Heart right ventricle (tissue), 16 donors: ENCODE results near the gene AATF. TPM values are rescaled to one million over a fixed set of nuclear protein-coding genes. Genes with fewer than 3 reads are reported as not detected.

Experiments
- ATAC-seq, 8 donors: fragments of 200-7000 bp; cut with Tn5 transposase; one replicate each; pipeline ENCODE4 v1.9.1; 2020; ENCODE audit warnings: mild to moderate bottlenecking in 8 of 8, moderate library complexity in 8 of 8, moderate number of reproducible peaks in 1 of 8
- DNase-seq, 2 donors: peaks; one replicate each; pipeline ENCODE4 v3.0.0-alpha.2; 2020
- H3K27ac ChIP-seq, 10 donors: fragments of 200-600 bp; sonication (generic) in 2 of 10; one replicate each; pipeline versions ENCODE4 v1.5.0 to v1.8.0; 2020 to 2022; ENCODE audit warnings: mild to moderate bottlenecking in 3 of 10
- H3K27me3 ChIP-seq, 7 donors: fragments of 200-600 bp; one replicate each; pipeline ENCODE4 v1.8.0; 2021 to 2022; ENCODE audit warnings: mild to moderate bottlenecking in 2 of 7
- H3K36me3 ChIP-seq, 9 donors: fragments of 200-600 bp; sonication (generic) in 1 of 9; one replicate each; pipeline versions ENCODE4 v1.5.0 to v1.8.0; 2020 to 2022; ENCODE audit warnings: mild to moderate bottlenecking in 2 of 9
- H3K4me1 ChIP-seq, 9 donors: fragments of 200-600 bp; sonication (generic) in 1 of 9; one replicate each; pipeline versions ENCODE4 v1.5.0 to v1.8.0; 2020 to 2022; ENCODE audit warnings: mild to moderate bottlenecking in 4 of 9
- H3K4me3 ChIP-seq, 10 donors: fragments of 200-600 bp; sonication (generic) in 2 of 10; one replicate each; pipeline versions ENCODE4 v1.5.0 to v1.8.0; 2020 to 2022; ENCODE audit warnings: mild to moderate bottlenecking in 7 of 10, moderate library complexity in 2 of 10
- H3K9me3 ChIP-seq, 11 donors: fragments of 200-600 bp in 10 of 11; sonication (generic) in 2 of 11; one replicate each; pipeline versions ENCODE4 v1.5.0 to v1.8.0; 2013 to 2022; ENCODE audit warnings: mild to moderate bottlenecking in 2 of 11, control low read depth in 1 of 11, moderate library complexity in 1 of 11
- CTCF ChIP-seq, 9 donors: fragments of 200-600 bp; sonication (generic) in 2 of 9; IDR thresholded peaks; one replicate each; pipeline versions ENCODE4 v1.5.0 to v1.8.0; 2021 to 2022; ENCODE audit warnings: antibody characterized with exemption in 9 of 9, mild to moderate bottlenecking in 5 of 9, moderate library complexity in 1 of 9
- WGBS, 2 donors: extraction: QIAGEN DNeasy Blood & Tissue Kit; methylation state at CpG; one replicate each; pipeline ENCODE4 v1.1.7; 2013; ENCODE audit warnings: inconsistent platforms in 1 of 2; 5-methylcytosine and 5-hydroxymethylcytosine counted together
- intact Hi-C, 10 donors: fragments of 100-400 bp; cut with DNase I; formaldehyde crosslinking; loops; one replicate each; pipeline versions ENCODE4 v1.11.1 to v1.14.2; 2022
- polyA plus RNA-seq, 2 donors: library from polyadenylated mRNA; stranded (reverse); fragments of 200-250 nt; gene quantifications; one replicate each; pipeline ENCODE4 v1.2.3, GENCODE V29; 2013
- total RNA-seq, 10 donors: library from RNA; stranded (reverse); fragmentation: NEBNext Ultra II Directional in 3 of 10; extraction: Animal tissue kit (Norgen Biotek cat#: 25700) in 3 of 10; gene quantifications; one replicate each; pipeline versions ENCODE4 v1.2.1 to v1.2.4, GENCODE V29; 2021 to 2023
- donor health status: Arrhythmogenic right ventricular cardiomyopathy.
- donor health status: ischemic (EF 13 %, LVEDD 7.1; RV severe dilation, severe dysfunction).
- donor health status: healthy with polysubstance abuse.
- donor health status: DM: no; HTN: yes; CAD: no.
- donor health status: DM: no; HTN: no; CAD: no.
- donor health status: ischemic (EF 25% LVEDD 6.9; RV normal size, moderate dysfunction).
- donor health status: ischemic (EF 25% LVEDD 5.7; RV mildly dilated, moderate dysfunction).
- donor health status: healthy.
- donor health status: DM: yes; HTN: yes; CAD: no.
- donor health status: Ischemic cardiomyopathy.
- donor health status: ischemic (EF 35%, LVEDD 5.7; RV mildly dilated, moderate dysfunction).
- donor health status: nonischemic (EF 11% LVEDD 7.7; RV severe dilation, severe dysfunction).
- donor health status: DM: yes; HTN: yes; CAD: no.
- donor health status: PGD.
- donor health status: ischemic (EF 29% LVEDD 5.4; RV normal size, mild dysfunction).
- donor health status: nonischemic (EF 23%, LVEDD 6.1; RV moderate dilation, normal function).

The AATF gene
- total and polyA plus RNA-seq, 12 donors: 19.9 to 35.5 (median 26.0) TPM

GRCh38 chr17:36913132-36913531 is 35.6 kb upstream of the AATF start:
- Histone ChIP-seq H3K4me1 (no peaks in the 10 kb centered on the region), H3K27me3 (peaks cover 4 to 69% (median 56%) of the 10 kb centered on the region in 7 donors), H3K4me3 (no peak overlapping the region), H3K9me3 (no peaks in the 10 kb centered on the region), H3K27ac (no peak overlapping the region), H3K36me3 (no peaks in the 10 kb centered on the region)
- no peak for TF ChIP-seq CTCF (IDR thresholded peaks at IDR 0.05)
- 22 to 24% methylated on average over 5 of the region's 5 CpGs for WGBS, 2 donors
- ATAC-seq: no peak
- no peak for DNase-seq
- intact Hi-C loops: no loop called here

GRCh38 chr17:36918211-36918691 is 30.5 kb upstream of the AATF start:
- no peaks in the 10 kb centered on the region for H3K4me1 ChIP-seq
- H3K4me3 ChIP-seq: no peak overlapping the region
- H3K27me3 ChIP-seq: peaks cover 3 to 76% (median 66%) of the 10 kb centered on the region in 7 donors
- H3K27ac ChIP-seq: no peak overlapping the region
- no peak for TF ChIP-seq CTCF (IDR thresholded peaks at IDR 0.05)
- intact Hi-C loops: no loop called here
- no peaks in the 10 kb centered on the region for H3K9me3 ChIP-seq
- ATAC-seq: no peak
- no peaks in the 10 kb centered on the region for H3K36me3 ChIP-seq
- no peak for DNase-seq
- 24 to 36% methylated on average over 3 of the region's 3 CpGs for WGBS, 2 donors

- Histone ChIP-seq H3K27me3 (peaks cover 3 to 78% (median 65%) of the 10 kb centered on the region in 7 donors), H3K9me3 (no peaks in the 10 kb centered on the region), H3K27ac (no peak overlapping the region), H3K4me1 (no peaks in the 10 kb centered on the region), H3K36me3 (no peaks in the 10 kb centered on the region), H3K4me3 (no peak overlapping the region)
- DNase-seq: no peak
- WGBS, 2 donors: 78 to 84% methylated on average over 7 of the region's 7 CpGs
- no peak for ATAC-seq
- TF ChIP-seq CTCF (IDR thresholded peaks at IDR 0.05): no peak
- intact Hi-C loops: no loop called here
Observed at GRCh38 chr17:36919407-36919968, 29.3 kb upstream of the AATF start.

- no peak for DNase-seq
- Histone ChIP-seq H3K9me3 (no peaks in the 10 kb centered on the region), H3K27ac (no peak overlapping the region), H3K36me3 (no peaks in the 10 kb centered on the region), H3K4me3 (no peak overlapping the region), H3K4me1 (no peaks in the 10 kb centered on the region), H3K27me3 (peaks cover 3 to 77% (median 67%) of the 10 kb centered on the region in 7 donors)
- 35 to 37% methylated on average over 18 of the region's 18 CpGs for WGBS, 2 donors
- ATAC-seq: no peak
- intact Hi-C loops: no loop called here
- TF ChIP-seq CTCF (IDR thresholded peaks at IDR 0.05): no peak
Observed at GRCh38 chr17:36920032-36921005, 28.4 kb upstream of the AATF start.
